Measurements from ENCODE around the gene C16orf92.

C16orf92 gene

DNA sequence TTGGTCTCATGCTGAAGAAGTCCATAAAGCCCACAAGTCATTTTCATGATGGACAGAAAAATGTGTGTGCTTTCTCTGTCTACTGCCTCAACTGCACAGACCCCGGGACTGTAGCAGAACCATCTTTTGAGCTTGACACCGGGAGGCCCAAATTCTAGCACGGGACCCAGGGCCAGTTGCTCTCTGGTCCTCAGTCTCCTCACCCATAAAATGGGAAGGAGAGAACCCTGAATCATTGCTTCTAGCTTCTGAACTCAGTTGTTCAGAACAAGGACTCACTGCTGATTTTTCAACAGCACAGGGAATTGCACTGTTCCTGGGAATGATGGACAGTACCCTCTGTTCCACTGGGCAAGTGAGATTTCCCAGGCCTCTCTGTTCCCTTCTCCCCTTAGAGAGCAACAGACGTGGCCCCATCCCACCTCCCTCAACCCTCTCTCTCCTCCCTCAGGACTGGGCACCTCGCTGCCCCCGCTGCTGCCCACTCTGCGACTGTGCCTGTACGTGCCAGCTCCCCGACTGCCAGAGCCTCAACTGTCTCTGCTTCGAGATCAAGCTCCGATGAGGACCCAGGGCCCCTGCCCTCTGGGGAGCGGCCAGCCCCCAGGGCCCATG is 40.4 kb downstream of the C16orf92 start:
- no peak for DNase-seq

DNA sequence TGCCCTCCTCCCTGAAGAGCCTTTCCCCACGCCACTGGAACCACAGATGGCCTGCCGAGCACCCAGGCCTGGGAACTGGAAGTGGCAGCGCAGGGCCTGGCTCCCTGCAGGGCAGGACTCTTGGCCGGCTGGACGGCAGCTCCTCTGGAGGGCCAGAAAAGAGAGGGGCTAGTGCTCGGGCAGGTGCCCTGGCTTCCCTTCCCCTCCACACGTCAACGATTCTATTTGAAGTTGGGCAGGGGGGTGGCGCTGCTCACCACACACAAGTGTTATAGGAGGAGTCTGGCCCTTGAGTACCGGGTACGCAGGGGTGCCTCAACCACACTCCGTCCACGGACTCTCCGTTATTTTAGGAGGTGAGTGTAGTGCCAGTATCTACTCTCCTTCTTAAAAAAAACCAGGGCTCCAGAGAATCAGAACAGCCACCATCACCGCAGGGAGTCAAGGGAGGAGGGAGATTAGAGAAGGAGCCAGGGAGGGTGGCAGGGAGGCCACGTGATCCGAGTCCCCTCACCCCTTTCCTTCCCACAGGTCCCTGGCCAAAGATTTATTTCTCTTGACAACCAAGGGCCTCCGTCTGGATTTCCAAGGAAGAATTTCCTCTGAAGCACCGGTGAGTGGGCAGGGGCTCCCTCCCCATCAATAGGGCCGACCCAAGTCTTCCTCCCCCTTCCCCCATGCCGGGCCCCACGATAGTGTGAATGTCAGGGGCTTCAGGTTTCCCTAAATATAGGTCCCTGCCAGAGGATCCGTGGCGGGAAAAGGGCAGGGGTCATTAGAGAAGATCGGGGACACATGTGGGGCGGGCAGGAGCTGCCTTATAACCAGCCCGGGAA is 41.1 kb downstream of the C16orf92 start:
- DNase-seq, result peak; percentile 85

DNA sequence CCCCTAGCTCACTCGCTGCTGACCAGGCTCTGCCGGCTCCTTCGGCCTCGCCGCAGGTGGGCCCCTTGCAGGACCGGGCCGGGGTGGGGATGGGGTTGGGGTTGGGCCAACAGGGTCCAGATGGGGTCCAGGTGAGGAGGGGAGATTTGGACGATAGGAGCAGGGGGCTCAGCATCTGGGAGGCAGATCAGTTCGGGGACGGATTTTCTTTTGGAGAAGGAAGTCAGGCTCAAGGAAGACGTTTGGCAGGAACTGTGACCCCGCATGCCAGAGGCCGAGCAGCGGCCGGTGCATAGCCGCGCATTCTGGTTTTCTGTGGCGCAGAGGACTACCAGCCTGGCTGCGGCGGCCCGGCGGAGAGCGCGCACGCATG is 41.7 kb downstream of the C16orf92 start:
- DNase-seq, result no peak

DNA sequence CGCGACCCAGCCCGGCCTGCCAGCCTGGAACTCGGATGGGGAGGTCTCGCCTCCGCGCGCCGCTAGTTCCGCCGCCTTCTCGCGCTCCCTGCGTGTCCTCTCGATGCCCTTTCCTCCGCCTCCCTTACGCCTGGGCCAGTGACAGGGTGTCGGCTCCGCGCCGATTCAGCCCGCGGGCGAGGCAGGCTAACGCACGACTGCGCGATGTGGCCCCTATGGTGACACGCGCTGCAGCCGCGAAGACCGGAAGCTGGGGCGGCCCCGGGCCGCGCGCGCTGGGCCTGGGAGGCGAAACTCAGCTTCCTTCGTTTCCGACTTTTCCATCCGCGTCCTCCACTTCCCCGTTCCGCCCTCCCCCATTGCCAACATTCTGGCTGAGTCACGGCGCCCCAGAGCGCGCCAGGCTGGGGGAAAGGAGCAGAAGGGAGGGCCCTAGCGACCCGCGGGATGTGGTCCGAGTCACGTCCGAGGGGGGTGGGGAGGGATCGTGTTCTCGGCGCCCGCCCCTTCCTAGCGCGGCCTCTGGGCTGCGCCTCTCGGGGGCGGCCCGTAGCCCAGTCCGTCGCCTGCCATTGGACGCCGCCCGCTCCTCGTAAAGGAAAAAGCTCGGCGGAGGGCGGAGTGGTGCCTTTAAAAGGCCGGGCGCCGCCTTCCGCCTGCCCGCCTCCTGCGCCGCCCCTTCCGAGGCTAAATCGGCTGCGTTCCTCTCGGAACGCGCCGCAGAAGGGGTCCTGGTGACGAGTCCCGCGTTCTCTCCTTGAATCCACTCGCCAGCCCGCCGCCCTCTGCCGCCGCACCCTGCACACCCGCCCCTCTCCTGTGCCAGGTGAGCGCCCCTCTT is 42.3 kb downstream of the C16orf92 start, which contains the start of gene ALDOA:
Gene ALDOA, plus strand, starts transcription at position 659 of the 841 bp plus-strand sequence. CDS start 1,138 bp downstream, outside the sequence.
- DNase-seq, result peak; percentile 99

DNA sequence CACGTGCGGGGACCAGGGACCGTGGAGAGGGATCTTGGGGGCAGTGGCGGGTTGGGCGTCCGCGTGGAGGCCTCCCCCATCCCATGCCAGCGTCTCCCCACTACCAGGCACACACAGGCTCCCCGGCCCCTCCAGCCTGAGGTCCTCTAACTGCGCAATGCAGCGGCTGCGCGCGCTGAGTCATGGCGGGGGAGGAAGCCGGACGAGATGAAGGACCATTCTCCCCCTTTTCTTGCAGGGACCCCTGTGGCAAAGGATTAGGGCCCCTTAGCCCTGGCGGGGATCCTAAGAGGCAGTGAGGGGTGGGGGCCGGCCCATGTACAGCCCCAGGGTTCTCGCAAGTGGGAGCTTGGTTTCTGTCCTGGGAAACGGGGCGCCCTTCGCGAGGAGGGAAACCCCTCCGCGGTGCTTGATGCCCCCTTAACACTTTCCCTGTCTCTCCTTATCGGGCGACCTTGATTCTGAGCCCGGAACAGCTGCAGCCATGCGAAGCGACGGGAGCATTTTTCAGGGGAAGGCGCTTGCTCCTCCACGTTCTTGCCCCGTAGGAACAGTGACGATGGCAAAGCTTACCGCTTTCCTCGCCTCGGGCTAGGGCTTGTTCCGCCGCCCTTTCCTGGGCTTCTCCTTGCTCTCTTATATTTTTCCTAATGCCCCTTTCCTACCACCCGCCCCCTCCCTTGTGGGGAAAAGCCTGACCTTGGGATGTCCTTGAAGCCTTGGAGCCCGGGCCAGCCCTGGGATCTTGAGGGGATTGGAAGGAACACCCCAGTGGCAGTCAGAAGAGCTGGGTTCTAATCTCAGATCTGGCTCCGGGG is 43.2 kb downstream of the C16orf92 start:
- no peak for DNase-seq

DNA sequence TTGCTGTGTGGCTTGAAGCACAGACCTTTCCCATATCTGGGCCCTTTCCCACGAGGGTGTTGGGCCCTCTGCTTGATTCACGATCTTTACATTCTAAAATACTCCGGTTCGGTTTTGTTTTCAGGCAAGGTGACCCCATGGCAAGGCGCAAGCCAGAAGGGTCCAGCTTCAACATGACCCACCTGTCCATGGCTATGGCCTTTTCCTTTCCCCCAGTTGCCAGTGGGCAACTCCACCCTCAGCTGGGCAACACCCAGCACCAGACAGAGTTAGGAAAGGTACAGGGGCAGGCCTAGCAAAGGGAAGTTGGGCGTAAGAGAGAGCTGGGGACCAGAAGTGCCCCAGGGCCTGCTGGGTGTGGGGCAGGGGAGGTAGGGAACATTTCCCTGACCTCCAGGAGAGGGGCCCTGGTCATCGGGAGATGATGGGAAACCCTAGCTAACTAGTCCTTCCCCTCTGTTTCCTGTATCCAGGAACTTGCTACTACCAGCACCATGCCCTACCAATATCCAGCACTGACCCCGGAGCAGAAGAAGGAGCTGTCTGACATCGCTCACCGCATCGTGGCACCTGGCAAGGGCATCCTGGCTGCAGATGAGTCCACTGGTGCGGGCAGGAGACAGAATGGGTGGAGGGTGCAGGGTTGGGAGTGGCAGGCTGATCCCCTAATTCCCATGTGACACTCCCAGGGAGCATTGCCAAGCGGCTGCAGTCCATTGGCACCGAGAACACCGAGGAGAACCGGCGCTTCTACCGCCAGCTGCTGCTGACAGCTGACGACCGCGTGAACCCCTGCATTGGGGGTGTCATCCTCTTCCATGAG is 44.0 kb downstream of the C16orf92 start:
- DNase-seq, result peak; percentile 61

DNA sequence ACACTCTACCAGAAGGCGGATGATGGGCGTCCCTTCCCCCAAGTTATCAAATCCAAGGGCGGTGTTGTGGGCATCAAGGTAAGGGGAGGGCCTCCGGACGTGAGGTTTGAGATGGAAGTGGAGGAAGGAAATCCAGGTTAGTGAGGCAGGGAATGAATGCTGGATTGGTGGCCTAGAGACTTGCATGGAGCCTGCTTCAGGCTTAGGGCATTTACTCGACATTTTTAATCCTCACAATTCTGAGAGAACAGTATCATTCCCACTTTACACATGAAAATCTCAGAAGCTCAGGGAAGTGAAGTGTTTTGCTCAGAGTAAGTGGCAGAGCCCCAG is 44.6 kb downstream of the C16orf92 start:
- DNase-seq, result no peak

DNA sequence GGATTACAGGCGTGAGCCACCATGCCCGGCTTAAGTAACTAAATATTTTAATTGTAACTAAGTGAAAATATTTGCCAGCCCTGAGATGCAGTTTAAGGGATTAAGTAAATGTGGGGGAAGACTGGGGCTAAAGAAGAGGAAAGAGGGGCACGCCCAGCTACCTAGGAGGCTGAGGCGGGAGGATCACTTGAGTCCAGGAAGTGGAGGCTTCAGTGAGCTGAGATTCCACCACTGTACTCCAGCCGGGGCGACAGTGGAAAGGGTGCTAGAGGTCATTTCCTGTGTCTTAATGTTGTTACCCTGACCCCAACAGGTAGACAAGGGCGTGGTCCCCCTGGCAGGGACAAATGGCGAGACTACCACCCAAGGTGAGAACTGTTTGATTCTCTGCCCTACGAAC is 45.3 kb downstream of the C16orf92 start:
- DNase-seq, result no peak

DNA sequence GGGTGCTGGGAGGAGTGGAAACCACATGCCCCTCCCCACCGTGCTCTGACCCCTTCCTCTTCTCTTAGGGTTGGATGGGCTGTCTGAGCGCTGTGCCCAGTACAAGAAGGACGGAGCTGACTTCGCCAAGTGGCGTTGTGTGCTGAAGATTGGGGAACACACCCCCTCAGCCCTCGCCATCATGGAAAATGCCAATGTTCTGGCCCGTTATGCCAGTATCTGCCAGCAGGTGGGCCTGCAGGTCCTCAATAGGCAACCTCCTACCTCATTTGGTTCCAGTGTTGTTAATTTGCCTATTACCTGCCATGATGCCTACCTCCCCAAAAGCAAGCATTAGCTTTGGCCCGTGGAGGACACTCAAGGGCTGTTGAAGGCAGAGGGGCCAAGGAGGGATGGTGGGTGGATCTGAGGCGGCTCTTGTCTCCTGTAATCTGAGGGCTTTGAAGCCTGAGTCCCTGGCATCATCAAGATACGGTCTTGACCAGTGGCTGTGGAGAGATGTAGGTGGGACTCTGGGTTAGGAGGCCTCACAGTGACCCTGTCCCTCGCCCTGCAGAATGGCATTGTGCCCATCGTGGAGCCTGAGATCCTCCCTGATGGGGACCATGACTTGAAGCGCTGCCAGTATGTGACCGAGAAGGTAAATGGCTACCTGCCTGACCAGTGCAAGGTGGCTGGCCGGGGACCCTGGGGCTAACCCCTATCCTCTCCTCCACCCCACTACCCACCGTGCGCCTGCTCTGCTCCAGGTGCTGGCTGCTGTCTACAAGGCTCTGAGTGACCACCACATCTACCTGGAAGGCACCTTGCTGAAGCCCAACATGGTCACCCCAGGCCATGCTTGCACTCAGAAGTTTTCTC is 46.0 kb downstream of the C16orf92 start:
- DNase-seq, result no peak

DNA sequence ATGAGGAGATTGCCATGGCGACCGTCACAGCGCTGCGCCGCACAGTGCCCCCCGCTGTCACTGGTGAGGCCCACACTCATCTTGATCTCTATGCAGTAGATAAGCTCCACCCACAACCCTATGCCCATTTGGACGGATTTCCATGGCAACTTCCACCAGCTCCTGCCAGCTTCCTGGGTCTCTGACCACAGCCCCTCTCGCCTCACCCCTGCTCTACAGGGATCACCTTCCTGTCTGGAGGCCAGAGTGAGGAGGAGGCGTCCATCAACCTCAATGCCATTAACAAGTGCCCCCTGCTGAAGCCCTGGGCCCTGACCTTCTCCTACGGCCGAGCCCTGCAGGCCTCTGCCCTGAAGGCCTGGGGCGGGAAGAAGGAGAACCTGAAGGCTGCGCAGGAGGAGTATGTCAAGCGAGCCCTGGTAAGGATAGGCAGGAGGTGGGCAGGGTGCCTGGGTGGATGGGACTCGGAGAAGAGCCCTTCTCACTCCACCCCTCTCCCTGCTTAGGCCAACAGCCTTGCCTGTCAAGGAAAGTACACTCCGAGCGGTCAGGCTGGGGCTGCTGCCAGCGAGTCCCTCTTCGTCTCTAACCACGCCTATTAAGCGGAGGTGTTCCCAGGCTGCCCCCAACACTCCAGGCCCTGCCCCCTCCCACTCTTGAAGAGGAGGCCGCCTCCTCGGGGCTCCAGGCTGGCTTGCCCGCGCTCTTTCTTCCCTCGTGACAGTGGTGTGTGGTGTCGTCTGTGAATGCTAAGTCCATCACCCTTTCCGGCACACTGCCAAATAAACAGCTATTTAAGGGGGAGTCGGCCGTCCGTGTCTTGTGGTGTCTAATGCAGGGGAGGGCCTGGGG is 46.8 kb downstream of the C16orf92 start:
- DNase-seq, result no peak

DNA sequence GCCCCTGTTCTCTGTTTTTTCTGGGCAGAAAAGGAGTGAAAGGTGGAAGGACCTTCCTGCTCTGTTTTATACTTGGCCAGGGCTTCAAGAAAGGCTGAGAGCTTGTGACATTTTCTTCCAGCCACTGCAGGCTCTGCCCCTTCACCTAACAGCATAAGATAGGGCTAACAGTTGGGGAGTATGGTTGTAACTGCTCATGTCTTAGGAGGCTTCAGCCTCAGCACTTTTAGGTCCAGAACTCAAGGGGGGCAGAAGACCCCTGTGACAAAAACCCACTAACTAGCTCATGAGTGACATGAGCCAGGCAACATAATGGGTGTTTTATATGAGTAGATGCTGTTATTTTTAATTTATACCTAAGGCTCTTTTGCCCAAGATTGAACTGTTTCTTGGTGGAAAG is 47.5 kb downstream of the C16orf92 start:
- DNase-seq, result no peak

Measured in femur (tissue), 1 donor.